GM19324 (cell line): ENCODE results near the gene MAMLD1.
"Not testable (repeated sequence)": the region's sequence is repeated elsewhere in the genome, so short reads cannot be mapped to it uniquely, and the experiment has no call there.

Experiments used
- ATAC-seq: cut with Tn5 transposase; IDR thresholded peaks from one replicate; pipeline ENCODE4 v1.9.1; 2021; ENCODE audit warnings: mild to moderate bottlenecking, moderate library complexity; ENCODE audit not compliant: unreplicated experiment, low FRiP score

MAMLD1 gene

GRCh38 chrX:150362599-150363481 is at the start of gene MAMLD1:
Gene MAMLD1 (plus strand): TSS chrX:150363317. CDS start chrX:150445517, 82,200 bp downstream.
- no peak for ATAC-seq

- no peak for ATAC-seq
Observed at GRCh38 chrX:150313514-150313913, 49.6 kb upstream of the MAMLD1 start.

- no peak for ATAC-seq
Observed at GRCh38 chrX:150314186-150314585, 48.9 kb upstream of the MAMLD1 start.

GRCh38 chrX:150316564-150316963 is 46.6 kb upstream of the MAMLD1 start:
- no peak for ATAC-seq

GRCh38 chrX:150323020-150323419 is 40.1 kb upstream of the MAMLD1 start:
- no peak for ATAC-seq

GRCh38 chrX:150324035-150324728 is 38.9 kb upstream of the MAMLD1 start:
- no peak for ATAC-seq

- no peak for ATAC-seq
Observed at GRCh38 chrX:150324919-150325318, 38.2 kb upstream of the MAMLD1 start.

- no peak for ATAC-seq
Observed at GRCh38 chrX:150326541-150327247, 36.4 kb upstream of the MAMLD1 start.

- no peak for ATAC-seq
Observed at GRCh38 chrX:150329282-150329681, 33.8 kb upstream of the MAMLD1 start.

- ATAC-seq, result no peak
Observed at GRCh38 chrX:150329868-150330267, 33.2 kb upstream of the MAMLD1 start.

GRCh38 chrX:150332023-150332422 is 31.1 kb upstream of the MAMLD1 start:
- ATAC-seq, result no peak

GRCh38 chrX:150334100-150334499 is 29.0 kb upstream of the MAMLD1 start:
- no peak for ATAC-seq

- ATAC-seq, result no peak
Observed at GRCh38 chrX:150334981-150335380, 28.1 kb upstream of the MAMLD1 start.

- ATAC-seq, result no peak
Observed at GRCh38 chrX:150337026-150337425, 26.1 kb upstream of the MAMLD1 start.

- no peak for ATAC-seq
Observed at GRCh38 chrX:150337536-150337935, 25.6 kb upstream of the MAMLD1 start.

- ATAC-seq, result no peak
Observed at GRCh38 chrX:150338615-150339014, 24.5 kb upstream of the MAMLD1 start.

- no peak for ATAC-seq
Observed at GRCh38 chrX:150339736-150340135, 23.4 kb upstream of the MAMLD1 start.

- ATAC-seq, result not testable (repeated sequence)
Observed at GRCh38 chrX:150340326-150340725, 22.8 kb upstream of the MAMLD1 start.

GRCh38 chrX:150347471-150347870 is 15.6 kb upstream of the MAMLD1 start:
- ATAC-seq, result no peak

GRCh38 chrX:150348365-150348764 is 14.8 kb upstream of the MAMLD1 start:
- no peak for ATAC-seq

- no peak for ATAC-seq
Observed at GRCh38 chrX:150352114-150352513, 11.0 kb upstream of the MAMLD1 start.
